ENCODE data around the gene SERPINB12.

The SERPINB12 gene

DNA sequence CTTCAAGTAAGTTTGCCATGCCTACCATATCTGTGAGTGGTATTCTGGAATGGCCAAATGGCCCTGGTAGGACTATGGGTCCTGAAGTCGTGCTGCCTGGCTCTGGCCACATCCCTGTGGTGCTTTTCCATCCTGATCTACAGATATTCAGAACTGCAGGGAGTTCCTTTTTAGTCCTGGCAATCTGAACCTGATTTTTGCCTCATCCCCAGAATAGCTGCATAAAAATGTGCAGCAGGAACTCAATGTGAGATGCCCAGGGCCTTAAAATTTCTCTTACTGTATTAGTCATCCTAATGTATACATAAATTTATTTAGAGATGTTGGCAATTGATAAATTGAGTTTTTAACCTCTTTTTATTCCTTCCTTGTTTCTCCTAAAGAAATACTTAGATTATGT is 50.3 kb downstream of the SERPINB12 start:
- no peak for DNase-seq (ENCODE audit: low read depth in 1 of 2, low spot score in 1 of 2)

DNA sequence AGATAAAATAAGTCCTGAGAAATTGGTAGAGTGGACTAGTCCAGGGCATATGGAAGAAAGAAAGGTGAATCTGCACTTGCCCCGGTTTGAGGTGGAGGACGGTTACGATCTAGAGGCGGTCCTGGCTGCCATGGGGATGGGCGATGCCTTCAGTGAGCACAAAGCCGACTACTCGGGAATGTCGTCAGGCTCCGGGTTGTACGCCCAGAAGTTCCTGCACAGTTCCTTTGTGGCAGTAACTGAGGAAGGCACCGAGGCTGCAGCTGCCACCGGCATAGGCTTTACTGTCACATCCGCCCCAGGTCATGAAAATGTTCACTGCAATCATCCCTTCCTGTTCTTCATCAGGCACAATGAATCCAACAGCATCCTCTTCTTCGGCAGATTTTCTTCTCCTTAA is 54.8 kb downstream of the SERPINB12 start:
- DNase-seq (ENCODE audit: low read depth in 1 of 2, low spot score in 1 of 2), result no peak

- no peak for DNase-seq (ENCODE audit: low read depth in 1 of 2, low spot score in 1 of 2)
These were observed 61.2 kb downstream of the SERPINB12 start for GRCh38 chr18:63603355-63603754.

DNA sequence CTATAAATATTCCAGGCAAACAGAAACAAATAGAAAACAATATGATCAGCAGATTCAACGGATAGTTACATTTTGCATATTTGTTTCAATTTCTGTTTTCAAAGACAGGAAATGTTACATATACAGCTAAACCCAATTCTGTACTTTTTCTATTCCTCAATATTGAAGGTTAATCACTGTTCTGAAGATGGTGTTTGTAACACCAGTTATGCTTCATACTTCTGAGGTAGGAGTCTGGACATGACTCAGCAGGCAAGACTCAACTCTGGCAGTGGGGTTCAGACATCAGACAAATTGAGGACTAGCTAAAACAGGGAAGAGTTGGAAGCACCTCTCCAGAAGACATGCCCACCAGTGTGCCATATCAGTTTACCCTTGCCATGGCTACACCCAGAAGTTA is 61.6 kb downstream of the SERPINB12 start:
- no peak for DNase-seq (ENCODE audit: low read depth in 1 of 2, low spot score in 1 of 2)

- no peak for DNase-seq (ENCODE audit: low read depth in 1 of 2, low spot score in 1 of 2)
These were observed 62.8 kb downstream of the SERPINB12 start for GRCh38 chr18:63604791-63605567.

DNA sequence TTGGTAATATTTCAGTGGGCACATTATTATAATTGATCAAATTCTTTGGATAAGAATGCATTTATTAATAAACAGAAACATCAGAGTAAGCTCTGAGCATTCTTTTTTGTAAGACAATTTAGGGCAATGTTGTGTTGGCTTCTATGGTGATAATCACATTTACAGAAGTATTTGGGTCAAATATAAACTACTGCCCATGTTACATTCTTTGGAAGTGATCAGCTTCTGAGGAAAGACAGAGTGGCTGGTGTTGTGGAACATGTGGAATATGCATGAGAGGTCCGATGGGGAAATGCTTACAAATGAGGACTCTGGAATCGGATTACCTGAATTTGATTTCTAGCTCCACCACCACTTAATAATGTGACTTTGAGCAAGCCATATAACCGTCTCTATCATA is 64.4 kb downstream of the SERPINB12 start:
- no peak for DNase-seq (ENCODE audit: low read depth in 1 of 2, low spot score in 1 of 2)

DNA sequence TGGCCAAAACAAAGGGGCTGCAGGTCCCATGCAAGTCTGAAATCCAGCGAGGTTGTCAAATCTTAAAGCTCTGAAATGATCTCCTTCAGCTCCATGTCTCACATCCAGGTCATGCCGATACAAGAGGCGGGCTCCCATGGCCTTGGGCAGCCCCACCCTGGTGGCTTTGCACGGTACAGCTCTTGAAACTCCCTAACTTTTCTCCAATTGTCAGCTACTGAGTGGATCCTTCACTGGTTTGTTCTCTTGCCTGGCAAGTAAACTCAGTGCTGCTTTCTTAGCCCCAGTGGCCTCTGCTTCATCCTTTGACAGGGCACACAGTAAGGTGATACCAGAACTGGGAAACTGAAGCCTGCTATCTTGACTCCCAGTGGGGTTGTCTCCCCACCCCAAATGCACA is 71.3 kb downstream of the SERPINB12 start:
- no peak for DNase-seq (ENCODE audit: low read depth in 1 of 2, low spot score in 1 of 2)

DNA sequence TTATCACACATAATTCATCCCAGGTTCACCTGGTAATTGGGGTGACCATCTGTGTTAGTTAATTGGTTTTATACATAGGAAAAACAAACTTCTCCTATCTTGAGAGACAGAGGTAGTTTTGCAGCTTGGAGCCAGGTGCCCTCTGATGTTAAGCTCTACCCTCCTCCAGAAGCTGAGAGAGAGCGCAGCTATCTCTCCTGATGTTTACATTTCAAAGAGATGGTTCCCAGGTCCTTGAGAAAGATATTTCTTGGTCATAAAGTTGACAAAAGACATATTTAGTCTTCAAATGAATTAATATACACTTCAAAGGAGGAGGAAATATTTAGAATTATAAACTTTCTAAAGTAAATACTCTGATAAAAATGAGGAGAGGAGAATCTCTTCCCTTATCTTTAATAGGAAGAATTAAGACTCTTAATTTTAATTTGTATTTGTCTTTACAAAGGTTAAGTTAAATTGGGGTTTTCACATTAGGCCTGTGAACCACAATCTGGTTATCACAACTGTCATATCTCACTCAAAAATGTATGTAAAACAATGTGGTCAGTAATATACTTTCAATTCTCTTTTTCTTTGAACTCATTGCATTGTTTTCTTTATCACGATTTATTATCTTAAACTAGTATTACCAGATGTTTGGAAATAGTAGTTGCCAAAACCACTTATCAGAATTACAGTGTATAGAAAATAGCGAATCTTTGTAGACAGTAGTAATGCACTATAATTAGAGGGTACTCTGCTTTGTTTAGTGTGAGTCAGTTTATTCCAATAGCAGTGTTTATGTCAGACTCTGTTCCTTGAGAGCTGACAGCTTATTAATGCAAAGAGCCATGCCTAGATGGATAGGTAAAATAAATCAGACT is 75.1 kb downstream of the SERPINB12 start:
- no peak for DNase-seq (ENCODE audit: low read depth in 1 of 2, low spot score in 1 of 2)

DNA sequence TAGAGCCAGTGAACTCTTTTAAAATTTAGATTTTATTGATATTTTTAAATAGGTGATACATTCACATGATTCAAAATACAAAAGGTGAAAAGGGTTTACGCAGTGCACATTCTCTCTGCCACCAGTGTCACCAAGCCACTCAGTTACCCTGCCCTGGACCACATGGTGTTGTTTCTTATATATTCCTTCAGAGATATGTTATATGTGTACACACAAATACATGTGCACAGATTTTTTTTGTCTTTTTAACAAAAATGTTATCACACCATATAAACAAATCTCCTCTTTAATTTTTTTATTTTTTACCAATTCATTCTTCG is 75.7 kb downstream of the SERPINB12 start:
- no peak for DNase-seq (ENCODE audit: low read depth in 1 of 2, low spot score in 1 of 2)

Measured in activated T-helper 1 cell treated with anti-CD3 and anti-CD28 coated beads, Interleukin-2, amount 50 U/mL, for 16 hours (primary cell).